ENCODE results near the gene CFAP300.

The CFAP300 gene

GRCh38 chr11:102079625-102080024 lies 32.4 kb downstream of the CFAP300 start:
- no peak for DNase-seq

GRCh38 chr11:102081313-102081712 lies 34.1 kb downstream of the CFAP300 start:
- no peak for DNase-seq

- DNase-seq, result no peak
These were observed 38.8 kb downstream of the CFAP300 start for GRCh38 chr11:102085864-102086551.

- DNase-seq, result no peak
These were observed 49.9 kb downstream of the CFAP300 start for GRCh38 chr11:102097186-102097585.

- DNase-seq, result no peak
These were observed 52.5 kb downstream of the CFAP300 start for GRCh38 chr11:102099755-102100154.

GRCh38 chr11:102108734-102109440 lies 61.6 kb downstream of the CFAP300 start:
- DNase-seq, result no peak

- no peak for DNase-seq
These were observed 62.9 kb downstream of the CFAP300 start, which contains the start of gene YAP1 for GRCh38 chr11:102109896-102110760. Gene YAP1 (plus strand): TSS chr11:102110447. CDS start chr11:102110849, 402 bp downstream.

- no peak for DNase-seq
These were observed 63.4 kb downstream of the CFAP300 start for GRCh38 chr11:102110761-102111010.

GRCh38 chr11:102111011-102111786 lies 64.0 kb downstream of the CFAP300 start:
- DNase-seq, result no peak

- DNase-seq, result no peak
These were observed 64.7 kb downstream of the CFAP300 start for GRCh38 chr11:102111787-102112508.

- no peak for DNase-seq
These were observed 65.2 kb downstream of the CFAP300 start for GRCh38 chr11:102112509-102112821.

GRCh38 chr11:102114032-102114431 lies 66.8 kb downstream of the CFAP300 start:
- DNase-seq, result no peak

- no peak for DNase-seq
These were observed 68.3 kb downstream of the CFAP300 start for GRCh38 chr11:102115557-102115956.

GRCh38 chr11:102116453-102117205 lies 69.4 kb downstream of the CFAP300 start:
- DNase-seq, result no peak

GRCh38 chr11:102117472-102118113 lies 70.4 kb downstream of the CFAP300 start:
- no peak for DNase-seq

- DNase-seq, result no peak
These were observed 71.7 kb downstream of the CFAP300 start for GRCh38 chr11:102118937-102119336.

- DNase-seq, result no peak
These were observed 72.8 kb downstream of the CFAP300 start for GRCh38 chr11:102119997-102120396.

GRCh38 chr11:102120437-102120973 lies 73.3 kb downstream of the CFAP300 start:
- DNase-seq, result no peak

- DNase-seq, result no peak
These were observed 74.1 kb downstream of the CFAP300 start for GRCh38 chr11:102121329-102121728.
